Subcutaneous adipose tissue (tissue), 4 donors: Measurements from ENCODE around the gene QSOX1. TPM values are rescaled to one million over a fixed set of nuclear protein-coding genes. Genes with fewer than 3 reads are reported as not detected.

Experiments used
- total RNA-seq, 4 donors: library from RNA; depleted of rRNA; stranded (reverse); fragments of >200 nt; gene quantifications; one replicate each; pipeline ENCODE4 v1.1.0, GENCODE V29; 2016
- TF ChIP-seq, protein P1 (sequence below): fragments of 450-650 bp; IDR thresholded peaks from one replicate; pipeline ENCODE4 v1.5.1; 2016; ENCODE audit warnings: low read depth, mild to moderate bottlenecking, control low read depth, antibody characterized with exemption, moderate library complexity

QSOX1 gene
- total RNA-seq, 4 donors from 2014 or later: 16.8 to 71.4 (median 49.7) TPM

DNA sequence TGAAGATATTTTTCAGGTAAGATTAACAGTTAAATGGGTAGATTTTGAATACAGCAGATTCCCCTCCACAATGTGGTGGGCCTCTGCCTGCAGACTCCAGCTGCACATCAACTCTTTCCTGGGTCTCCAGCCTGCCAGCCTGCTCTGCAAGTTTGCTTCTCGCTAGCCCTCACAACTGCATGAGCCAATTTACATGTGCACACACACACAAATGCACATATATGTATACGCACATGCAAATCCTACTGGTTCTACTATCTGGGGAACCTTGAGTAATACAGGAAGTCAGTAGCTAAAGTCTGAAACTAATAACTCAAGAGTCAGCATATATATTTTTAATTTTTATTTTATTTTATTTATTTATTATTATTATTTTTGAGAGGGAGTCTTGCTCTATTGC lies 34.8 kb upstream of the QSOX1 start:
- TF ChIP-seq, protein P1, sequence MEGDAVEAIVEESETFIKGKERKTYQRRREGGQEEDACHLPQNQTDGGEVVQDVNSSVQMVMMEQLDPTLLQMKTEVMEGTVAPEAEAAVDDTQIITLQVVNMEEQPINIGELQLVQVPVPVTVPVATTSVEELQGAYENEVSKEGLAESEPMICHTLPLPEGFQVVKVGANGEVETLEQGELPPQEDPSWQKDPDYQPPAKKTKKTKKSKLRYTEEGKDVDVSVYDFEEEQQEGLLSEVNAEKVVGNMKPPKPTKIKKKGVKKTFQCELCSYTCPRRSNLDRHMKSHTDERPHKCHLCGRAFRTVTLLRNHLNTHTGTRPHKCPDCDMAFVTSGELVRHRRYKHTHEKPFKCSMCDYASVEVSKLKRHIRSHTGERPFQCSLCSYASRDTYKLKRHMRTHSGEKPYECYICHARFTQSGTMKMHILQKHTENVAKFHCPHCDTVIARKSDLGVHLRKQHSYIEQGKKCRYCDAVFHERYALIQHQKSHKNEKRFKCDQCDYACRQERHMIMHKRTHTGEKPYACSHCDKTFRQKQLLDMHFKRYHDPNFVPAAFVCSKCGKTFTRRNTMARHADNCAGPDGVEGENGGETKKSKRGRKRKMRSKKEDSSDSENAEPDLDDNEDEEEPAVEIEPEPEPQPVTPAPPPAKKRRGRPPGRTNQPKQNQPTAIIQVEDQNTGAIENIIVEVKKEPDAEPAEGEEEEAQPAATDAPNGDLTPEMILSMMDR: no peak

DNA sequence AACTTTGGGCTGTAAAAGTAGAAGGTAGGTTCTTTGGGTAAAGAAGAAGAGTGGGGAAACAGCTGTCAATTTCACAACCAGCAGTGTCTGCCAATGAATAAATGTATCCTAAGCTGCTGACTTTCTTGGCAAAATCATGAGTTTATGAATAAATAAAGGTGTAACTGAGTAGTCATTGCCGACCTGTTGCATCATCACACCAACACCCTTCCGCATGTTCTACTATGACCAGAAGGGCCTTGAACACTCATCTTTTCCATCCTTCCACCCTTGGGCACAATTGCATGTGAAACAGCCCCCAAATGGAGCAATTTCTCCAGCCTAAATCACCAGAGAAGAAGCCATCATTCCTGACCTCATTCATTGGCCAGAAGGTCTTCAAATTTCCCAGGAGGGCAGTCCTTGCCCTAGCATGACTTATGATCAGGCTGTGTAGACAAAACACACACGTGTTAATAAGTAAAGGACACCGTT lies 31.2 kb upstream of the QSOX1 start:
- TF ChIP-seq, protein P1: no peak

DNA sequence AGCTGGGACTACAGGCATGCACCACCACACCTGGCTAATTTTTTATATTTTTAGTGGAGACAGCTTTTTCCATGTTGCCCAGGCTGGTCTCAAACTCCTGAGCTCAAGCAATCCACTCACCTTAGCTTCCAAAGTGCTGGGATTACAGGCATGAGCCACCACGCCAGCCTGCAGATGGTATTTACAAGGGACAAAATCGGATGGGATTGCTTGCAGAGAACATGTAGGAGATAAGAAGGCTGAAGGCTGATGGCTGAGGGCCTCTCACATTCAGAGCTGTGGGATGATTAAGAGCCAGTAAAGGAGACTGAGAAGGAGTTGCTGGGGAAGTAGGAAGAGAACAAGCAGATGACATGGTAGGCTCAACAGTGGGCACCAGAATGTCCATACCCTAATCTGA lies 24.0 kb upstream of the QSOX1 start:
- TF ChIP-seq, protein P1: no peak

DNA sequence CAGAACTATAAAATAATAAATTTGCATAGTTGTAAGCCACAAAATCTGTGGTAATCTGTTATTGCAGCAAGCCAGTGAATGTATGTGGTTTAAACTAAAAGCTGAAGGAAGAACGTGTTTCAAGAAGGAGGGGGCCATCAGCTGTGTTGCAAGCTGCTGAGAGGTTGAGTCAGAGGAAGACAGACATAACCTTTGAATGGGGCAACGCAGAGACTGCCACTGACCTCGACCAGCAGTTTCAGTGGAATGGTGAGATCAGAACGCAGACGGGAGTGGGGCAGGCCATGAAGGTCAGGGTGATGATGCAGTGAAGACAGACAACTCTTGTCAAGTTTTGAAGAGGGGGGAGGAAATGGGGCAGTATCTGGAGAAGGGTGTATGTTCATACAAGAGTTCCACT lies 23.2 kb upstream of the QSOX1 start:
- TF ChIP-seq, protein P1: no peak

DNA sequence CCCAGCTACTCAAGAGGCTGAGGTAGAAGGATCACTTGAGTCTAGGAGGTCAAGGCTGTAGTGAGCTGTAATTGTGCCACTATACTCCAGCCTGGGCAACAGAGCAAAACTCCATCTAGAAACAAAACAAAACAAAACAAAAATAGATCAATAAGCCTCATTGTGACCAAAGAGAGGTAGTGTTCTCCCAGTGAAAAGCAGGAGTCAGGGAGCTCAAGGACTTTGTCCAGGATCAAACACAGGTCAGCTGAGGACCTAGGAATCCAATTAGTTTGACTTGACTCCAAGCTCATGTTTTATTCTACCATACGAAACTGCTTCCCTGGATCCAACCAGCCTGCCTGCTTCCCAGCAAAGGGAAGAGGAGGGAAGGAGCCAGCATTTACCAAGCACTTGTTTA lies 21.5 kb upstream of the QSOX1 start:
- TF ChIP-seq, protein P1: no peak

DNA sequence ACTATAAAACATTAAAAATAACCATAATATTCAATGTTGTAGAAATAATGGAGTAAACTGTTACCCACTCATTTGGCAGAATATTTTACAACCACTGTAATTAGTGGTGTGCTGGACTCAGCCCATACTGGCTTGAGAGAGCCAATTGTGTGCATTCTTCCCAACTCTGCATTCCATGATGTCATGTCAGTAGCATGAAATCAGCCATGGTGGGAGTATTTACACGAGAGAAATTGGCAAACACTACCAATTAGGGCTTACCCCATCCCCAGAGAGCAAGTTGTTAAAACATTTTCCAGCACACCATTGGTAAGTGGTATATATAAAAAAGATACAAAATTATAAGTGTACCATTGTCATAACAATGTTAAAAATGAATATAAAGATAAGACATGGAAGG lies 19.1 kb upstream of the QSOX1 start:
- TF ChIP-seq, protein P1: no peak

DNA sequence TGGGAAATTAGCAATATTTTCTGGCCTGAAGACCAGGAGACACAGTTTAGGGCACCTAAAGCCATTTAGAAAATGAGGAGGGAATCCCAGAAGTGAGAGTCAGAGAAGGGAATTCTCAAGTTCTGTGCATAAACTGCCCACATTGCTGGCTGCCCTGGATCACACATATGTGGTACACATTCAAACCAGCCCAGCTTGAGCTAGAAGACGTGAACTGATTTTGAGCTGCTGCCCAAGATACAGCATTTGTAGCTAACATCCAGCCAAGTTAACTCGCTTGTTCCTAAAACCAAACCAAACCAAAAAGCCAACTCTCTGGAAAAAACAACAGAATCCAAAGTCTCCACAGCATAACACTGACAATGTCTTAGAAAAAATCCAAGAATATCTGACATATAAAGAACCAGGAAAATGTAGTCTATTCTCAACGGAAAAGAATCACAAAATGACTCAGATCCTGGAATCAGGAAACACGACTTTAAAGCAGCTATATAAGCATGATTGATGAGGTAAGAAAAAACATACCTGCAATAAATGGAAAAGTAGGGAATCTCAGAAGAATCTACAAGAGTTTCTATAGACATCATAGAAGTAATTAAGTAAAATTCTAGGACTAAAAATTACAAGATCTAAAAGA lies 18.2 kb upstream of the QSOX1 start:
- TF ChIP-seq, protein P1: no peak
